Transverse colon (tissue), 4 donors: ENCODE results near the gene SH3RF3. TPM values are rescaled to one million over a fixed set of nuclear protein-coding genes. Genes with fewer than 3 reads are reported as not detected.

Source experiments
- DNase-seq: peaks from one replicate; pipeline ENCODE4 v3.0.0-alpha.2; 2019
- H3K27ac ChIP-seq, 4 donors: fragments of 200-600 bp; sonication (generic); 2 replicates each; pipeline ENCODE4 v1.5.1; 2016 to 2018; ENCODE audit warnings: inconsistent platforms in 4 of 4
- H3K27me3 ChIP-seq: fragments of 200-600 bp; sonication (generic); 2 replicates; pipeline ENCODE4 v1.5.1; 2017; ENCODE audit warnings: inconsistent platforms
- H3K36me3 ChIP-seq, 4 donors: fragments of 200-600 bp; sonication (generic); 2 replicates each; pipeline ENCODE4 v1.5.1; 2017 to 2019; ENCODE audit warnings: inconsistent platforms in 4 of 4
- H3K4me1 ChIP-seq, 4 donors: fragments of 200-600 bp; sonication (generic); 2 replicates each; pipeline ENCODE4 v1.5.1; 2017 to 2020; ENCODE audit warnings: inconsistent platforms in 4 of 4
- H3K4me3 ChIP-seq, 4 donors: fragments of 200-600 bp; sonication (generic); 1 replicate in 1 of 4; 2 replicates in 3 of 4; pipeline versions ENCODE4 v1.5.1 to v1.6.1; 2017 to 2019; ENCODE audit warnings: inconsistent platforms in 4 of 4
- H3K9me3 ChIP-seq, 2 donors: fragments of 200-600 bp; sonication (generic); 2 replicates each; pipeline ENCODE4 v1.5.1; 2017 to 2019; ENCODE audit warnings: inconsistent platforms in 2 of 2
- EP300 ChIP-seq: sonication (generic); formaldehyde crosslinking; IDR thresholded peaks from one replicate; pipeline ENCODE4 v1.6.1; 2017; ENCODE audit warnings: antibody characterized with exemption, low read depth
- POLR2A ChIP-seq: fragments of 450-650 bp; IDR thresholded peaks from one replicate; pipeline ENCODE4 v1.6.1; 2016; ENCODE audit warnings: antibody characterized with exemption, mild to moderate bottlenecking, moderate library complexity
- POLR2AphosphoS5 ChIP-seq, 3 donors: sonication (generic); formaldehyde crosslinking; IDR thresholded peaks; one replicate each; pipeline ENCODE4 v1.6.1; 2016; ENCODE audit warnings: antibody characterized with exemption in 3 of 3
- WGBS, 2 donors: methylation state at CpG; one replicate each; pipeline ENCODE4 v1.1.5; 2018; ENCODE audit warnings: low coverage in 1 of 2; 5-methylcytosine and 5-hydroxymethylcytosine counted together
- in situ Hi-C, 4 donors: fragments of 200-750 bp; cut with MboI; loops; one replicate each; pipeline versions ENCODE4 v1.15.0 to v1.15.1; 2017; ENCODE audit warnings: low sequenced_read_pairs in 3 of 4, low pct_ligation_motif_present in 1 of 4, low pct_unique_long_range_greater_than_20kb in 1 of 4
- intact Hi-C: fragments of 100-400 bp; cut with DNase I; formaldehyde crosslinking; loops from one replicate; pipeline ENCODE4 v1.15.1; 2023; ENCODE audit warnings: low total_unique reads
- small RNA-seq, 4 donors: library from RNA; depleted of rRNA; stranded (forward); fragments of <200 nt; gene quantifications; one replicate each; pipeline ENCODE3, GENCODE V24; 2016
- total RNA-seq, 4 donors: library from RNA; depleted of rRNA; stranded (reverse); fragments of >200 nt; gene quantifications; one replicate each; pipeline ENCODE4 v1.1.0, GENCODE V29; 2016
- TF ChIP-seq, protein P1 (sequence below), 5 experiments: fragments of 200-600 bp in 3 of 5; fragments of 450-650 bp in 2 of 5; sonication (generic) in 3 of 5; IDR thresholded peaks; 1 replicate in 2 of 5; 2 replicates in 3 of 5; pipeline ENCODE4 v1.5.1; 2016 to 2017; ENCODE audit warnings: antibody characterized with exemption in 5 of 5, inconsistent platforms in 3 of 5, mild to moderate bottlenecking in 2 of 5, moderate library complexity in 1 of 5

SH3RF3 gene
- total RNA-seq, 4 donors from 2014 or later = 1.9 to 8.8 (median 2.9) TPM

DNA sequence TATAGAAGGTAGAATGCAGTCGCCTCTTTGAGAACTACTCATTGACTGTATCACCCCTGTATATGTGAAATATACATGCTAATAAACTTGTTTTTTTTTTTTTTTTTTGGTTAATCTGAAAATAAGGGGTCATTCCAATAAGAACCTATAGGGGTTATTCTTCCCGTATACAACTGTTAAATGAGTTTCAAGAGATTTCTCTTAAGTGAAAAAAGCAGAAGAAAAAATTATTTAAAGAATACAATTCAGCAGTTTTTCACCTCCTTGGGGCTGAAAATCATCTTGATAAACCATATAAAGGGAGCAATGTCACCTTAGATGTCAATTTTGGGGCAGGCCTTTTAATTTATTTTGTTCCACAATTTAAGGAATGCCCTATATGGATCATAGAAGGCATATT is 418.3 kb downstream of the SH3RF3 start:
- in situ Hi-C loops = loop anchor here in 1 of 4 donors (10.0 kb wide), 1 partner anchor 168 kb away; no protein-coding TSS in a partner anchor
- H3K4me3 ChIP-seq = no peak overlapping the region
- no peaks in the 10 kb centered on the region for H3K9me3 ChIP-seq
- peaks cover 0 to 3% (median 0%) of the 10 kb centered on the region in 4 donors for H3K4me1 ChIP-seq
- intact Hi-C loops = loop anchor here (5.0 kb wide), 1 partner anchor 190 kb away; no protein-coding TSS in a partner anchor
- no peak for DNase-seq
- 83 to 85% methylated on average over 2 of the region's 2 CpGs for WGBS, 2 donors
- no peak overlapping the region for H3K27ac ChIP-seq
- no peak for TF ChIP-seq EP300
- no peak for TF ChIP-seq POLR2A
- TF ChIP-seq, protein P1, sequence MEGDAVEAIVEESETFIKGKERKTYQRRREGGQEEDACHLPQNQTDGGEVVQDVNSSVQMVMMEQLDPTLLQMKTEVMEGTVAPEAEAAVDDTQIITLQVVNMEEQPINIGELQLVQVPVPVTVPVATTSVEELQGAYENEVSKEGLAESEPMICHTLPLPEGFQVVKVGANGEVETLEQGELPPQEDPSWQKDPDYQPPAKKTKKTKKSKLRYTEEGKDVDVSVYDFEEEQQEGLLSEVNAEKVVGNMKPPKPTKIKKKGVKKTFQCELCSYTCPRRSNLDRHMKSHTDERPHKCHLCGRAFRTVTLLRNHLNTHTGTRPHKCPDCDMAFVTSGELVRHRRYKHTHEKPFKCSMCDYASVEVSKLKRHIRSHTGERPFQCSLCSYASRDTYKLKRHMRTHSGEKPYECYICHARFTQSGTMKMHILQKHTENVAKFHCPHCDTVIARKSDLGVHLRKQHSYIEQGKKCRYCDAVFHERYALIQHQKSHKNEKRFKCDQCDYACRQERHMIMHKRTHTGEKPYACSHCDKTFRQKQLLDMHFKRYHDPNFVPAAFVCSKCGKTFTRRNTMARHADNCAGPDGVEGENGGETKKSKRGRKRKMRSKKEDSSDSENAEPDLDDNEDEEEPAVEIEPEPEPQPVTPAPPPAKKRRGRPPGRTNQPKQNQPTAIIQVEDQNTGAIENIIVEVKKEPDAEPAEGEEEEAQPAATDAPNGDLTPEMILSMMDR (IDR thresholded peaks at IDR 0.05) = peak in 1 of 5 experiments; percentile 10
- TF ChIP-seq POLR2AphosphoS5 (IDR thresholded peaks at IDR 0.05) = no peak
- peaks cover 0 to 1% (median 0%) of the 10 kb centered on the region in 4 donors for H3K36me3 ChIP-seq
- no peaks in the 10 kb centered on the region for H3K27me3 ChIP-seq

GRCh38 chr2:109549016-109549590 is 420.1 kb downstream of the SH3RF3 start:
- Histone ChIP-seq H3K27me3 (no peaks in the 10 kb centered on the region), H3K36me3 (peaks cover 0 to 6% (median 0%) of the 10 kb centered on the region in 4 donors), H3K4me3 (no peak overlapping the region), H3K27ac (no peak overlapping the region), H3K9me3 (no peaks in the 10 kb centered on the region), H3K4me1 (peaks cover 0 to 3% (median 0%) of the 10 kb centered on the region in 4 donors)
- DNase-seq = no peak
- 79 to 84% methylated on average over 4 of the region's 4 CpGs for WGBS, 2 donors
- in situ Hi-C loops (loop anchor here in 1 of 4 donors (10.0 kb wide), 1 partner anchor 166 kb away; no protein-coding TSS in a partner anchor), intact Hi-C loops (loop anchor here (5.0 kb wide), 1 partner anchor 188 kb away; no protein-coding TSS in a partner anchor)
- TF ChIP-seq, protein P1 (IDR thresholded peaks at IDR 0.05) = no peak
- TF ChIP-seq POLR2A = no peak
- no peak for TF ChIP-seq POLR2AphosphoS5 (IDR thresholded peaks at IDR 0.05)
- no peak for TF ChIP-seq EP300

Small RNA genes within 50 kb of the gene (small RNA-seq; reads per million reads assigned to genes)
- gene MIR4265 (0 reads per million in 4 donors), gene MIR4266 (0 reads per million in 4 donors), gene RF00017 (0 reads per million in 4 donors), gene SNRPGP9 (0 reads per million in 4 donors)

Other genes starting within 250 kb of the SH3RF3 start
- gene EDAR, start 140.0 kb upstream of the SH3RF3 start, total RNA-seq = under 1 TPM in 2 of 4 donors, not detected in 2; 0.14 to 0.64 TPM